Gastroesophageal sphincter (tissue), 3 donors: ENCODE results near the gene EGLN2.
"Not testable (repeated sequence)": the region's sequence is repeated elsewhere in the genome, so short reads cannot be mapped to it uniquely, and the experiment has no call there.

Source experiments
- EP300 ChIP-seq: sonication (generic); formaldehyde crosslinking; IDR thresholded peaks from one replicate; pipeline ENCODE4 v1.6.1; 2017; ENCODE audit warnings: antibody characterized with exemption, mild to moderate bottlenecking
- POLR2A ChIP-seq, 2 donors: fragments of 450-650 bp; IDR thresholded peaks; one replicate each; pipeline ENCODE4 v1.6.1; 2017; ENCODE audit warnings: antibody characterized with exemption in 2 of 2, mild to moderate bottlenecking in 2 of 2, moderate library complexity in 1 of 2
- POLR2AphosphoS5 ChIP-seq: sonication (generic); formaldehyde crosslinking; IDR thresholded peaks from one replicate; pipeline ENCODE4 v1.6.1; 2017; ENCODE audit warnings: antibody characterized with exemption
- TF ChIP-seq, protein P1 (sequence below), 4 experiments: fragments of 200-600 bp in 2 of 4; fragments of 450-650 bp in 2 of 4; sonication (generic) in 1 of 4; IDR thresholded peaks; one replicate each; pipeline ENCODE4 v1.5.1; 2017 to 2019; ENCODE audit warnings: antibody characterized with exemption in 4 of 4, mild to moderate bottlenecking in 2 of 4, moderate library complexity in 2 of 4

DNA sequence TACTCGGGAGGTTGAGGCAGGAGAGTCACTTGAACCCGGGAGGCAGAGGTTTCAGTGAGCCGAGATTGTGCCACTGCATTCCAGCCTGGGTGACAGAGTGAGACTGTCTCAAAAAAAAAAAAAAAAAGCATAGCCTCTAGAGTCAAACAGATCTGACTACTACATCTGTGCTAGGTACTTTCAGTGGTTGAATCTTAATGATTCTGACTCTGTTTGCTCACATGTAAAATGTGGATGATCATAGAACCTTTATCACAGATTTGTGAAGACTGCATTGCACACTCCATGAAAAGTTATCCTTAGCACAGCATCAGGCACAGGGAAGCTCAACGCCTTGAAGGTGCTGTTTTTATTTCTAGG is 33.4 kb downstream of the EGLN2 start:
- TF ChIP-seq, protein P1, sequence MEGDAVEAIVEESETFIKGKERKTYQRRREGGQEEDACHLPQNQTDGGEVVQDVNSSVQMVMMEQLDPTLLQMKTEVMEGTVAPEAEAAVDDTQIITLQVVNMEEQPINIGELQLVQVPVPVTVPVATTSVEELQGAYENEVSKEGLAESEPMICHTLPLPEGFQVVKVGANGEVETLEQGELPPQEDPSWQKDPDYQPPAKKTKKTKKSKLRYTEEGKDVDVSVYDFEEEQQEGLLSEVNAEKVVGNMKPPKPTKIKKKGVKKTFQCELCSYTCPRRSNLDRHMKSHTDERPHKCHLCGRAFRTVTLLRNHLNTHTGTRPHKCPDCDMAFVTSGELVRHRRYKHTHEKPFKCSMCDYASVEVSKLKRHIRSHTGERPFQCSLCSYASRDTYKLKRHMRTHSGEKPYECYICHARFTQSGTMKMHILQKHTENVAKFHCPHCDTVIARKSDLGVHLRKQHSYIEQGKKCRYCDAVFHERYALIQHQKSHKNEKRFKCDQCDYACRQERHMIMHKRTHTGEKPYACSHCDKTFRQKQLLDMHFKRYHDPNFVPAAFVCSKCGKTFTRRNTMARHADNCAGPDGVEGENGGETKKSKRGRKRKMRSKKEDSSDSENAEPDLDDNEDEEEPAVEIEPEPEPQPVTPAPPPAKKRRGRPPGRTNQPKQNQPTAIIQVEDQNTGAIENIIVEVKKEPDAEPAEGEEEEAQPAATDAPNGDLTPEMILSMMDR (IDR thresholded peaks at IDR 0.05): not testable (repeated sequence)
- TF ChIP-seq POLR2AphosphoS5; POLR2A (IDR thresholded peaks at IDR 0.05); EP300: not testable (repeated sequence)
